GM18861 (cell line): ENCODE results near the gene CHL1.
A peak's percentile ranks its signal among the peaks of the same experiment; 100 is the strongest.

Experiments used
- ATAC-seq: cut with Tn5 transposase; IDR thresholded peaks from one replicate; pipeline ENCODE4 v1.9.1; 2021; ENCODE audit not compliant: unreplicated experiment

CHL1 gene

DNA sequence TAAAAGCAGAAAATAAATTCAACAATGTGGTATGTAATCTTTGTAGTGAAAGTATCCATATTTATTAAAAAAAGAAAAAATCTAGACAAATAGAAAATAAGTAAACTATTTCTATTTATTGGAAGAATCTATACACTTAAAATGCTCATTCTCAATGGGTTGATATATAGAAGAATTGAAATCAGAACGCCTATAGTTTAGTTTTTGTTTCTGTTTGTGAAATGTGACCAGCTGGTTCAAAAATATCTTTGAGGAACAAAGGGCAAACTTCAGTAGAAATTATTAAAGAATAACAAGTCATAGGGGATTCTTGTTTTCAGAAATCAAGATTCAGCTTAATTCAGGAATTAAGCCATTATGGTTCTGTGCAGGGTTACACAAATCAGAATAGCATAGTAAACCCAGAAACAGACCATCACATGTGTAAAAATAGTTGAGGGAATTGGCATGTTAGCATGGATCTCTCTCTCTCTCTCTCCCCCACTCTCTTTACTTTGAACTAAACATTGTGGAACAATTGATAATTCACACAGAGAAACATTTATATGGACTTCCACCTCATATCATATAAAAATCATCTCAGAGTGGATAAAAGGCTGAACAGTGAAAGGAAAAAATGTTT, 134.0 kb downstream of the CHL1 start:
- ATAC-seq: no peak

DNA sequence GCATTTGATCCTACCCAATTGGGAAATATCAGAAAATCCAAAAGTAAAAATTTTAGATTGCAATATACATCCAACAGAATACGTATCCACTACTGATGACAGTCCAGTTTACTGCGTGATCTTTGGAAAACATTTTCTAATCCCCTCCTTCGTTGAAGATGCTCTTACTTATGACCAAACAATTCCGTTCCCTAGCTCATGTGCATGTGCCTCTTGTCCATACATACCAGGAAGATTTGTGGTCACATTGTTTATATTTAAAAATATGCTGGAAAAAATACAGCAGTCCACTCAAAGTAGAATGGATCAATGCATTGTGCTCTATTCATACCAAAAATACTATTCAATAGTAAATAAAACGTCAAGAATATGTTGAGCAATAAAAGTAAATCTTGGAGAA, 135.3 kb downstream of the CHL1 start:
- ATAC-seq: no peak

DNA sequence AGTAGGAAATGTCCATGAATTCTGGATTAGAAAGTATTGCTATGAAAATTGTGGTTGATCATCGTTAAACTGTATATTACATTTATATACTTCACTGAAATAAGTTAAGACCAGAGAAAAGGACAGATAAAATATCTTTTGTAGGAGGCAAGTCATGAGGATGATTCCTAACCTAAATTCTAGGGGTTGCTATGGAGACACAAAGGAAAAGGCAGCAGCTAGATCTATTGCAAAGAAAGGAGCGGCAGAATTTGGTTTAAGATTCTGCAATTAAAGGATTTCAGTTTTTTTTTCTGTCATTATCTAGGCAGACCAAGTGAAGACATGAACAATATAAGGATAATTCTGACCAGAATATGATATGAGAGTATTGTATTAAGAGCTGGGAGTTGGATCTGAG, 136.1 kb downstream of the CHL1 start:
- no peak for ATAC-seq

DNA sequence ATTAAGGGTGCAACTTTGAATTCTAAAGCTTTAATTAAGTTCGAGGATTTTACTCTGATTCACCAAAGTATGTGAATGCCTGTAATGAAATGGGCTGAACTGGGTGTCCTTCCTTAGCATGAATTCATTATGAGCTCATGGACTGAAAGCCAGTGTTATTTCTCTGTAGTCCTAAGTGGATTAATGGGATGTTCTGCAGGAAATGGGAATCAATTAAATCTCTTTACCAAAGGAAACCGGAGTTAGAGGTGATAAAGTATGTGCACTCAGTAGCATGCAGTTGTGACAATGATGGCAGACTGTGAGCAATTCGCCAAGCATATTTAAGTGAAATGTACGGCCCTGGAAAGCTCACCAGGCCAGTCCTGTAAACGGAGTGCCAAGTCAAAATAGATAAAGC, 138.7 kb downstream of the CHL1 start:
- ATAC-seq: no peak

DNA sequence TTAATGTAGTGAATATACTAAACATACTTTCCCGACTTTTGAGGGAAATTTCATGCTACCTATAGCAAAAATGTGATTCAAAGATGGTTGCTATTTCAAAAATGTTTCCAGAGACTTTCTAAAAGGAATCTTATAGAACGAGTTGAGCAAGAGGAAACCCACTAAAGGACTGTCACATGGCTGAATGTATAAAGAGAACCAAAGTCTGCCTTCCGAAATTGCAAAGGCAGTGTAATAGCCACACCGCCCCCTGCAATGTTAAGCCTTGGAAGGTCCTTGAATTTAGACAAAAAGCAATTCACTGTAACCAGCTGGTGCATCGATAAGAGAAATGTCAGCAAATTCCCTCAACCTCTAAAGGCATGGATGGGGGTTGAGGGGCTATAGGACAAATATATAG, 142.8 kb downstream of the CHL1 start:
- no peak for ATAC-seq

DNA sequence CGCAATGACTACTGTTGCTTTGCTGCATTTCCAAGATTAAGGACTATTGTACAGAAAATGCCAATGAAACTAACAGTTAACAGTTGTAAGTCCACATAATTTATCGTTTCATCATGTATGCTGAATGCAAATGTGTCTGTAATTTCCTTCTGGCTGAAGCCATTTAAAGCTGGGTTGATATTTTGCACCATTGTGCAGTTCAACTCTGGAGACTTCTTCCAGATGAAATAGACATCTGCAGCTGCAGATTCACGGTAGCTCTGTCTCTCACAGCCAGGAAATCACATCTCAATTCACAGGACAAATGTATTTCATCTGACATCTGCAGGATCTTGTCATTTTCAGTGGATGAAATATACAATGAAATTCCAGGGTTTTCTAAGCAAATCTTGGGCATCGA, 145.4 kb downstream of the CHL1 start:
- ATAC-seq: no peak

DNA sequence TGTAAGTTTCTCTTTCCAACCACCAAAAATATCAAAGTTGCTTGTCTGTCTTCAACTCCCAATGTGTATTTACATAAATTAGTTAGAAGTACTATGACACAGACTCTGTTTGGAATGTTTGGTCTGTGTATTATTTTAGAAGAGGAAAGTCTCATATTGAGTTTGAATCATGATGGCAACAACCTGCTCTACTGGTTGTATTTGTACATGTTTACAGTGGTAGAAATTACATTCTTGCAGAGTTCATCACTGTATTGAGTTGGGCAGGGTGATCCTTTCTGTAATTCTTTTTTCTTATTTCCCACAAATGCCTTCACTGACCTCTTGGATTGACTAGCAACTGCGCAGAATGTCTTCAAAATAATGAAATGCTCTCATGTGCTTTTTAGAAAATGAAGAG, 149.6 kb downstream of the CHL1 start:
- ATAC-seq: no peak

DNA sequence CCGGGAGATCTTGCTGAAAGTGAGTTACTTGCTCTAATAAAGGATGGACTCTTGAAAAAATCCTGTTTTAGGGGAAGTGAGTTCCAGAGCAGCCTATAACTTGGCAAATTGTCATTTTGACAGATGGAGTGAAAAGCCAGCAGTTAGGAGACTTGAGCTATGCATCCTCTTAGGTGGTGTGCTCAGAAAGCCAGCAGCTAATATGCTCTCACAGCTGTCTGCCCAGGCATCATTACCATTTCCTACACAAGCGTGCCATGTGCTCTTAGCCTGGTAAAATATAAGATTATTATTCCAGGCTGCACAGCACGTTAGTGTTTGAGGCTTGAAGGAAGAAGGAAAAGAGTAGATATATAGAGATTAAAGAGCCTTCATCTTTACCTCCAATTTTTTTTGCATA, 151.0 kb downstream of the CHL1 start:
- ATAC-seq: no peak

DNA sequence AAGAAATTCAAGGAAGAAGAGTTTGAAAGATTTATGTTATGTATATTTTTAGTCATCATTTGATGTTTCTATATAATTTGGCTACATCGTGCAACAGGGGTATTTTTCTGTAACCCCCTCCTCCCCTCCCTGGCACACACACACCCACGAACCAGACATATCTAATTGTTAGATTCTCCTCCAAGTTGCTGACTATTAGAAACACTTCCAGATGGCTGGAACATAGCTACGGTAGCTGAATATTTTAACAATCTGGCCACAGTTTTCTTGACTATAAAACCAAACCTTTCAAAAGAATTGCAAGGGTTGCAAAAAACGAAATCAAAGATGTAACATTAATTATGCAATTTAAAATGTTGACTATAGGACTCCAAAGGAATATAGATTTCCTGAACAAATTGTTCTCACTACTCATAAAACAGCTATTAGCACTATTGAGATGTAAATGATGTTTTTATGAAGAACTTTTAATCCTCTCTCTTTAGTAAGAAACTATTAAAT, 154.4 kb downstream of the CHL1 start:
- ATAC-seq: no peak

DNA sequence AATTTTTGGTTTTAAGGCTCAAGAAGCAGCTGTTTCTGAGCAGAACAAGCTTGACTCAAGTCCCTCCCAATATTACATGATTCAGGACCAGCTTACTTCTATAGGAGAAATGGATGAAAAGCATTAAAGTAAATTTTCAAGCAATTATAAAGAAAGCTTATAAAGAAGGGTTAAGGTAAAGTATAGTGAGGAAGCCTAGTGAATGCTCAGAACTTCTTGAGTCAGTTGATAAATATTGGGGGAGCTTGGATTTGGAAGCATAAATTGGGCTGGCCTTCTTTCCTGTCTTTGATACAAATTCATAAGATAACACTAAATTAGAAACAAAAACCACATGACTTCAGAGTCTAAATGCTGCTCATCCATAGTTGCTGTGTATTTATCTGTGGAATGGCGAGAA, 156.0 kb downstream of the CHL1 start:
- no peak for ATAC-seq

DNA sequence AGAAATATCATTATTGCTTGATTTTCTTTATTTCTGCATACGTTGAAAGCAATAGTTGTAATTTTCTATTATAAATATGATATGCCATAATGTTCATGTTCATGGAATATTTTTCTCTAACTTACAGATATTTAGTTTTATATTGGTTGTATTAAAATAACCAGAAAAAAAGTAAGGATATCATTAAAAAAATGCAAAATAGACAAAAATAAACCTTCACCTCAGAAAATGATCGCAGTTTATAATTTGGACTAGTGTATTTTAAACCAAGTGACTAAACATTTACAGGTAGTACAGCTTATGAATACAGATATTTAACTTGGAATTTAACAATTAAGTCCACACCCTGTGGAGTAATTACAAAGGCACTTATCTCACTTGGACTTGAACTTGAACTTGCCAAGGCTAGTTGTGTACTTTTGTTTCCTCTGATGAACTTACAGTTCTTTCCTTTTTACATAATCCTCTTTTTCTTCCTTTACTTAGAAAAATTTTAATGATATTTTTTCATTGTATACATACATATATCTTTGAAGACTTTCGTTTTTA, 156.7 kb downstream of the CHL1 start:
- ATAC-seq: no peak

DNA sequence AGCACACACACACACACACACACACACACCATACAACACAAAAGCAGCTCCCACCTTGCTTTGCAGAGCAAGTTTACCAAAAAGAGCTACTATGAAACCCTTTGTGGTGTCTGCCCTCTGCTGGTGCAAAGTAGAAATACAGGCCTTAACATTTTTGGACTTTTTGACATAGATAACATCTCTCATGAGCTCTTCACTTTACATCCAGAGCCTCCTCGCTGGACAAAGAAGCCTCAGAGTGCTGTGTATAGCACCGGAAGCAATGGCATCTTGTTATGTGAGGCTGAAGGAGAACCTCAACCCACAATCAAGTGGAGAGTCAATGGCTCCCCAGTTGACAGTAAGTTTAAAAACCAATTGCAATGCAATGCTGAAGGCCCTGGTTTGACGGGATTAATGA, 157.9 kb downstream of the CHL1 start:
- ATAC-seq: peak; percentile 52

DNA sequence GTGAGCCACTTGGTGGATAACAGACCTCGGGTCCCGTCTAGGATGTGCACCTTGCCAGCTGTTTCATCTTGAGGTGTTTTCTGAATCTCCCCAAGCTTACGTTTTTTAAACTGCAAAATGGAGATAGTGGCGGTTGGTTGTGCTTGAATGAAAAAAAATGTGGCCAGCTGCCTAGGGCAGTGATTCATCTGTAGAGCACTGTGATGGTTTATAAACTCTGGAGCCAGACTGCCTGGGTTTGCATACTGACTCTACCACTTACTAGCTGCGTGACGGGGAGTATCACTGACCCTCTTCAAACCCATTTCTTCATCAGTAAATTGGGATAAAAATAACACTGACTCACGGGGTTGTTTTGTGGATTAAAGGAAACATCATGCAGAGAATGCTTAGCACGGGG, 159.1 kb downstream of the CHL1 start:
- ATAC-seq: peak; percentile 68

DNA sequence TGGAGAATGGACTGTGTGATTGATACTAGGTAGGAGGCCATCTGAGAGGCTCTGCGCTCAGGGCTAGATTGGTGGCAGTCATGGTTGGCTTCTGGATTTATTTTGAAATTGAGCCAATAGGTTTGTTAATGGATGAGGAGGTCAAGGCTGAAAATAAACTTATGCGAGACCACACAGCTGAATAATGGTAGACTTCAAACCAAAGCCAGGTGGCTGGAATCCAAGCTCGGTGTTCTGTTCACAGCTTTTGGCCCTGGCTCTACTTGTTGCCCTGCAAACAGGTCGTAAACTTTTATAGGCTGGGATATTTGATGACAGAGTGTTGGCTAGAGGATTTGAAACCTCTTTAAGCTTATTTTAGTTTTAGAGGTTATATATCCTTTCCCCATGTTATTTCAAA, 160.4 kb downstream of the CHL1 start:
- no peak for ATAC-seq

DNA sequence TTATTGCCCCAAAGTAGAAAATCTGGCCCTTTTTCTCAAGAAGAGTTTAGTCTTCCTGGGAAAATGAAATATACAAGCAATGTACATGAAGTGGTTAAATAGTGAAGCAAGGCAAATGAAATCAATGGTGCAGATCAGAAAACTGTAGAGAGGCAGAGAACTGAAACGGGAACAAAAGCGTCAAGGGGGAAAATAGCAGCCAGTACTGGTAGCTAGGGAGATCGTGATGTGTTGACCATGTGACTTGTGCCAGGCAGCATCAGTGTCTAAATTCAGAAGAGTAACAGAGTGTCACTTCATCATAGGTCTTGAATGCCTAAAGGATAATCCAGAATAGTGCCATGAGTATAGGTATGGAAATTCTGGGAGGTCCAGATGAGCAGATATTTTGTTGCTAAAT, 163.1 kb downstream of the CHL1 start:
- peak; percentile 57 for ATAC-seq

DNA sequence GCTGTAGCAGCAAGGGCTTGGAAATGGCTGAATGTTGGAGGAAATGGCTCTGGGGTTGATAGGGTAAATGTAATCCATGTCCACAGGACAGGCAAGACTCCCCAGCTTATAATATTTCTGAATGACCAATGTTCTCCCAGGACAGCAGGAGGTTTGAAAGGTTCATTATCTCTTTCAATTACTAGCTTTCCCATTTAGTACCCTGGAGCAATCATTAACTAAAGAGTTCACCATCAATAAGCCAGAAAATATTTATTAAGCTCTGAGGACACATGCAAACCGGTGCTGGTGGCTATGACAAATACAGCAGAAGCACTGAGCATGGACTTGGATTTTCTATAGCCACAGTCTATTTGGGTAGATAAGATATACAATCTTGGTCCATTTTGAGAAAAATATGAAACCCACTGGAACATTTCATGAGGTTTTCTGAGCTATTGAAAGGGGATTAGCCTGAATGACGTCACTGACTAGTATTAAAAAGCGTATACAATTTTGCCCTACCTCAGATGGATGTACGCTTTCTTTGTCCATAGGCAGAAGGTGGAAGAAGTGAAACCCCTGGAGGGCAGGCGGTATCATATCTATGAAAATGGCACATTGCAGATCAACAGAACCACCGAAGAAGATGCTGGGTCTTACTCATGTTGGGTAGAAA, 166.2 kb downstream of the CHL1 start:
- no peak for ATAC-seq

DNA sequence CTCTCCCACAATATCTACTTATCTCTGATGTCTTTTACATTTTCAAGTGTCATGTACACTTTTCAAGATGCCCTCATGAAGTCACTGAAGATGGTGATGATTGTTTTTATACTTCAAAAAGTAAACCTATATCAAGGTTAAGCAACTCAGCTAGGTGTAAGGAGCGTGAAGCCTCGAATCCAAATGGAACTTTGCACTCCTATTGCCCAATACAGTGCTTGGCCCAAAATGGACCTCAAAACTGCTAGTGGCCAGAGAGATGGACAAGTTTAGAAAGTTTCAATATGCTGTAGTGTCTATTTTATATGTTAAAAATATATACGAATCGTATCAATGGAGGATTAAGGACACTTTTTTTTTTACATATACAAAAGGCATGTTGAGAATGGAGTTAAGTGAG, 167.7 kb downstream of the CHL1 start:
- no peak for ATAC-seq

DNA sequence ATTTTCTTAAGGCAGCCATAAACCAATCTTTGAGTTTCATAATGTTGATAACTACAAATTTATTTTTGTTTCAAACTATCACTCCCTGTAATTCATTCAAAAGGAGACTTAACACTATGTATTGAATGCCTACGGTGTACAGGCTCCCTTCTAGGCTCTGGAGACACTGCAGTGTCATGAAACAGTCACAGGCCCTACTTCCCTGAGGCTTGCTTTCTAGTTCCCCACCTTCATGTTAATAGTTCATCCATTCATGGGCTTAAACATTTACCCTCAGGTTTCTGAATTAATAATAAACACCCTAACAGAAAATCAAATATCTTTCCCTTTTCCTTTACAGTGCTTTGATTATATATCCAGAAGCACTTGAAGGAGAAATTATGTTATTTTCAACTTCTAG, 168.7 kb downstream of the CHL1 start:
- ATAC-seq: peak; percentile 65

DNA sequence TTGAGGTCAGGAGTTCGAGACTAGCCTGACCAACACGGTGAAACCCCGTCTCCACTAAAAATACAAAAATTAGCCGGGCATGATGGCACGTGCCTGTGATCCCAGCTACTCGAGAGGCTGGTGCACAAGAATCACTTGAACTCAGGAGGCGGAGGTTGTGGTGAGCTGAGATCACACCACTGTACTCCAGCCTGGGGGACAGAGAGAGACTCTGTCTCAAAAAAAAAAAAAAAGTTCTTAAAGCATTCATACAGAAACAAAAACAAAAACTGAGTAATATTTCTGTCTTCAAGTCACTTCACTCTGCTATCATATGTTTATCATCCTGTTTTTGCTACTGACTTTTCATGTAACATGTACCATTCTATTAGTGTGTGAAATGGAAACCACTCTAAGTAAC, 169.7 kb downstream of the CHL1 start:
- peak; percentile 71 for ATAC-seq

DNA sequence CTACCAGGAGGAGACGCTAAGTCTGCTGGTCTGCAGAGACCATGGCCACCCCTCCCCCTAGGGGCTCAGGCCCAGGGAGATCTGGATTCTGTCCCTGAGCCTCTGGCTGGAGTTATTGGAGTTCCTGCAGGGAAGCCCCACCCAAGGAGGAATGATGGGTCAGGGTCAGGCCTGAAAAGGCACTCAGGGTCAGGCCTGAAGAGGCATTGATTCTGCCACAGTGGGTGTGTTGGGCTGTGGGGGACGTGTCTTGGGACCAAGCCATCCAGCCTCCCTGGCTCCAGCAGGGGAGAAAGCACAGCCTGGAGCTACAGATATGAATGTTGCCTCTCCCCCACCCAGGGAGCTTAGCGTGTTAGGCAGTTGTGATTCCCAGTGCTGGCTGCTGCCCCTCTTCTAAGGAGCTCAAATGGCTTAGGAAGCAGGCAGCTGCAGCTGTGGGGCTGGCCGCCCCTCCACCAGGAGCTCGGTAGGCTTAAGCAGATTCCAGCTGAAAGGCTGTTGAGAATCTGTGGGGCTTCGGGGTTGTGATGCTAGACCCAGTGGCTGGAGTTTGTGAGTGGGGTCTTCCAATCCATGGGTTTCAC, 176.7 kb downstream of the CHL1 start:
- no peak for ATAC-seq

DNA sequence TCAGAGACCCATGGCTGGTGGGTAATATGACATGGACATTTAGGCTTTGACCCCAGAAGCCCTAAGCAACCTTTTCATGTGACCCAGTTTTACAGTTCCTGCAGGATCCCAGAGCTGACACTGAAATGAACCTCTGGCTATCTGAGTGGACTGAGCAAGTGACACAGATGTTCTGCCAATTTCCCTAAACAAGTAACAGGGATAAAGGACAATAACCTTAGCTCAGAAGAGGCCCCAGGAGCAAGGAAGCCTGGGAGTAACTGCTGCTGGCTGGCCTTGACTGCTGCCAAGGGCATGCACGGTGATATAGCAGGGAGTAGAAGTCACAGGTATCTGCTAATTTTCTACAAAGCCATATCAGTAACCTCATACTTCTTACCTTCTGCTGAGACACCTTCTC, 177.9 kb downstream of the CHL1 start:
- no peak for ATAC-seq

DNA sequence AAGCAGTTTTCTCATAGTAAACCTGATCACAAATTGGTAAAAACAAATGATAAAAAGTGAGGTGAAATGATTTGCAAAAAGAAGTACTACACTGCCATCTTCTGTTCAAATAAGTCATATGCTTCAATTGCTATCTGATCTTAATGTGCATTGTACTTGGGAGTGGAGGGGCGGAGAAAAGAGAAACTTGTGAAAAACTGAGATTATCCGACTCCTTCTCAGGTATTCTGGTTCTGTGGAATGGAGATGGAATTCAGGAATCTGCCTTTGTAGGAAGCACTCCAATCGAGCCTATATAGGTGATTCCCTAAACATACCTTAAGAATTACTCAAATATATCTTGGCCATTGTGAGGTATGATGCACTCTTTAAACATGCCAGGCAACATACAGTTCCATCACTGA, 180.6 kb downstream of the CHL1 start:
- peak; percentile 80 for ATAC-seq
